ENCODE data around the gene RASSF3. TPM values are rescaled to one million over a fixed set of nuclear protein-coding genes. Genes with fewer than 3 reads are reported as not detected.
A peak's percentile ranks its signal among the peaks of the same experiment; 100 is the strongest.

The RASSF3 gene
- total RNA-seq, 2 experiments from 2014 or later, result 118 to 127 TPM

GRCh38 chr12:64566831-64567517 is 43.3 kb upstream of the RASSF3 start:
- intact Hi-C loops (cut with DNase I, micrococcal nuclease), result no loop called here
- H3K27me3 Mint-ChIP-seq, result no peaks in the 10 kb centered on the region
- CTCF ChIA-PET, result interaction anchor here (1.3 kb wide), 1 partner anchor 17 kb away, joined by 3 read pairs; no protein-coding TSS in a partner anchor

GRCh38 chr12:64567570-64567969 is 42.7 kb upstream of the RASSF3 start:
- no peak overlapping the region for H3K4me3 Mint-ChIP-seq

More at GRCh38 chr12:64566831-64567517, 43.3 kb upstream of the RASSF3 start:
- Mint-ChIP-seq H3K4me1 (ENCODE audit: low read depth) (peaks cover 57% of the 10 kb centered on the region), H3K9me3 (no peaks in the 10 kb centered on the region), H3K27ac (no peak overlapping the region), H3K36me3 (ENCODE audit: low read depth) (no peaks in the 10 kb centered on the region), H3K4me3 (no peak overlapping the region)
- H3K4me3 ChIP-seq (ENCODE audit: low read length), result no peak overlapping the region
- no peaks in the 10 kb centered on the region for H3K36me3 ChIP-seq (ENCODE audit: insufficient read depth, low read length)
- POLR2A ChIA-PET, result no interaction called here
- peaks cover 31% of the 10 kb centered on the region for H3K4me1 ChIP-seq (ENCODE audit: insufficient read depth, low read length)
- no peak overlapping the region for H3K27ac ChIP-seq (ENCODE audit: low read depth in 1 of 2, low read length in 2 of 2)
- DNase-seq, result no peak
- no peaks in the 10 kb centered on the region for H3K27me3 ChIP-seq (ENCODE audit: control insufficient read depth in 1 of 2, insufficient read depth in 2 of 2, low read length in 2 of 2)
- H3K9me3 ChIP-seq (ENCODE audit: control insufficient read depth in 1 of 2, insufficient read depth in 1 of 2, low read length in 2 of 2), result no peaks in the 10 kb centered on the region
- no peak for ATAC-seq (ENCODE audit: poor library complexity)
- no peak for TF ChIP-seq CTCF (IDR thresholded peaks at IDR 0.05)

GRCh38 chr12:64568298-64568697 is 42.0 kb upstream of the RASSF3 start:
- no peaks in the 10 kb centered on the region for H3K36me3 ChIP-seq (ENCODE audit: insufficient read depth, low read length)
- H3K9me3 ChIP-seq (ENCODE audit: control insufficient read depth in 1 of 2, insufficient read depth in 1 of 2, low read length in 2 of 2), result no peaks in the 10 kb centered on the region
- H3K4me3 ChIP-seq (ENCODE audit: low read length), result no peak overlapping the region
- H3K27me3 Mint-ChIP-seq, result no peaks in the 10 kb centered on the region
- H3K27me3 ChIP-seq (ENCODE audit: control insufficient read depth in 1 of 2, insufficient read depth in 2 of 2, low read length in 2 of 2), result no peaks in the 10 kb centered on the region
- ATAC-seq (ENCODE audit: poor library complexity) (no peak), DNase-seq (no peak)
- H3K4me1 ChIP-seq (ENCODE audit: insufficient read depth, low read length), result peaks cover 31% of the 10 kb centered on the region
- no peaks in the 10 kb centered on the region for H3K9me3 Mint-ChIP-seq
- no peaks in the 10 kb centered on the region for H3K36me3 Mint-ChIP-seq (ENCODE audit: low read depth)
- peak overlapping the region; percentile 50 for H3K27ac Mint-ChIP-seq
- CTCF ChIA-PET, result interaction anchor here (1.3 kb wide), 1 partner anchor 19 kb away, joined by 3 read pairs; no protein-coding TSS in a partner anchor
- intact Hi-C loops (cut with DNase I, micrococcal nuclease), result no loop called here
- TF ChIP-seq CTCF (IDR thresholded peaks at IDR 0.05), result no peak
- H3K4me1 Mint-ChIP-seq (ENCODE audit: low read depth), result peaks cover 61% of the 10 kb centered on the region
- no peak overlapping the region for H3K27ac ChIP-seq (ENCODE audit: low read depth in 1 of 2, low read length in 2 of 2)
- peak overlapping the region; percentile 54 for H3K4me3 Mint-ChIP-seq
- POLR2A ChIA-PET, result interaction anchor here (0.8 to 1.4 kb wide), 4 partner anchors 41 to 129 kb away, joined by 3 to 5 read pairs (median 4); no protein-coding TSS in a partner anchor

More at GRCh38 chr12:64567570-64567969, 42.7 kb upstream of the RASSF3 start:
- Histone ChIP-seq H3K27me3 (ENCODE audit: control insufficient read depth in 1 of 2, insufficient read depth in 2 of 2, low read length in 2 of 2) (no peaks in the 10 kb centered on the region), H3K4me3 (ENCODE audit: low read length) (no peak overlapping the region), H3K4me1 (ENCODE audit: insufficient read depth, low read length) (peaks cover 31% of the 10 kb centered on the region), H3K36me3 (ENCODE audit: insufficient read depth, low read length) (no peaks in the 10 kb centered on the region), H3K27ac (ENCODE audit: low read depth in 1 of 2, low read length in 2 of 2) (no peak overlapping the region), H3K9me3 (ENCODE audit: control insufficient read depth in 1 of 2, insufficient read depth in 1 of 2, low read length in 2 of 2) (no peaks in the 10 kb centered on the region)
- DNase-seq, result no peak
- H3K4me1 Mint-ChIP-seq (ENCODE audit: low read depth), result peaks cover 61% of the 10 kb centered on the region
- no peak overlapping the region for H3K27ac Mint-ChIP-seq
- POLR2A ChIA-PET, result interaction anchor here (0.8 to 1.3 kb wide), 3 partner anchors 42 to 111 kb away, joined by 3 to 5 read pairs (median 4); no protein-coding TSS in a partner anchor
- no peak for ATAC-seq (ENCODE audit: poor library complexity)
- no peaks in the 10 kb centered on the region for H3K36me3 Mint-ChIP-seq (ENCODE audit: low read depth)
- no peaks in the 10 kb centered on the region for H3K9me3 Mint-ChIP-seq
- no peak for TF ChIP-seq CTCF (IDR thresholded peaks at IDR 0.05)
- no peaks in the 10 kb centered on the region for H3K27me3 Mint-ChIP-seq
- CTCF ChIA-PET, result interaction anchor here (1.3 kb wide), 1 partner anchor 18 kb away, joined by 3 read pairs; no protein-coding TSS in a partner anchor
- intact Hi-C loops (cut with DNase I, micrococcal nuclease), result no loop called here
